Stimulated activated effector memory CD8-positive, alpha-beta T cell treated with anti-CD3 and anti-CD28 coated beads, Interleukin-12 subunit alpha, Interleukin-12 subunit beta, amount 100 ng/mL, for 72 hours (primary cell): ENCODE measurements around the gene PET100.

Source experiments
- ATAC-seq: fragments of 150-1000 bp; cut with Tn5 transposase; 2 replicates; pipeline ENCODE4 v1.10.0; 2021
- DNase-seq, 2 donors: peaks; one replicate each; pipeline ENCODE4 v3.0.0; 2021 to 2022; ENCODE audit warnings: low spot score in 2 of 2
- H3K27ac Mint-ChIP-seq: one replicate; pipeline ENCODE4 v1.8.0; 2022; ENCODE audit warnings: mild to moderate bottlenecking, mixed read lengths
- H3K36me3 Mint-ChIP-seq: one replicate; pipeline ENCODE4 v1.8.0; 2022; ENCODE audit warnings: mild to moderate bottlenecking, mixed read lengths
- H3K4me1 Mint-ChIP-seq: one replicate; pipeline ENCODE4 v1.8.0; 2022; ENCODE audit warnings: mixed read lengths
- H3K4me3 Mint-ChIP-seq: one replicate; pipeline ENCODE4 v1.8.0; 2022; ENCODE audit warnings: mild to moderate bottlenecking, mixed read lengths
- H3K9me3 Mint-ChIP-seq: one replicate; pipeline ENCODE4 v1.8.0; 2022; ENCODE audit warnings: mixed read lengths

Gene PET100

GRCh38 chr19:7674010-7675005 is 44.7 kb downstream of the PET100 start:
- peaks cover 55% of the 10 kb centered on the region for H3K4me1 Mint-ChIP-seq
- H3K4me3 Mint-ChIP-seq, result no peak overlapping the region
- H3K36me3 Mint-ChIP-seq, result peaks cover 5% of the 10 kb centered on the region
- ATAC-seq (no peak), DNase-seq (no peak)
- H3K9me3 Mint-ChIP-seq, result no peaks in the 10 kb centered on the region
- H3K27ac Mint-ChIP-seq, result no peak overlapping the region

- H3K27ac Mint-ChIP-seq, result no peak overlapping the region
- H3K4me3 Mint-ChIP-seq, result no peak overlapping the region
- no peak for DNase-seq
- peaks cover 53% of the 10 kb centered on the region for H3K4me1 Mint-ChIP-seq
- H3K36me3 Mint-ChIP-seq, result peaks cover 12% of the 10 kb centered on the region
- ATAC-seq, result no peak
- no peaks in the 10 kb centered on the region for H3K9me3 Mint-ChIP-seq
Observed at GRCh38 chr19:7676376-7676775, 46.8 kb downstream of the PET100 start.

GRCh38 chr19:7676854-7677253 is 47.3 kb downstream of the PET100 start, which contains the start of gene MCEMP1:
Gene MCEMP1 (plus strand): TSS chr19:7677090. CDS start chr19:7677121, 31 bp downstream.
- Mint-ChIP-seq H3K27ac (peak within 1 kb of the TSS; percentile 43), H3K4me3 (no peak within 1 kb of the TSS)

GRCh38 chr19:7677669-7678311 is 48.2 kb downstream of the PET100 start:
- no peaks in the 10 kb centered on the region for H3K9me3 Mint-ChIP-seq
- H3K27ac Mint-ChIP-seq, result peak overlapping the region; percentile 43
- H3K4me3 Mint-ChIP-seq, result peak overlapping the region; percentile 40
- H3K4me1 Mint-ChIP-seq, result peaks cover 64% of the 10 kb centered on the region
- no peak for DNase-seq
- H3K36me3 Mint-ChIP-seq, result peaks cover 23% of the 10 kb centered on the region
- no peak for ATAC-seq

More at GRCh38 chr19:7676854-7677253, 47.3 kb downstream of the PET100 start, which contains the start of gene MCEMP1:
- Mint-ChIP-seq H3K4me1 (peaks cover 58% of the 10 kb centered on the region), H3K9me3 (no peaks in the 10 kb centered on the region), H3K36me3 (peaks cover 16% of the 10 kb centered on the region)
- ATAC-seq (no peak), DNase-seq (no peak)

GRCh38 chr19:7678971-7679751 is 49.6 kb downstream of the PET100 start:
- peak overlapping the region; percentile 90 for H3K4me3 Mint-ChIP-seq
- H3K4me1 Mint-ChIP-seq, result peaks cover 65% of the 10 kb centered on the region
- peak overlapping the region; percentile 35 for H3K27ac Mint-ChIP-seq
- ATAC-seq (peak; percentile 82), DNase-seq (peak; percentile 14 to 63)
- peaks cover 37% of the 10 kb centered on the region for H3K36me3 Mint-ChIP-seq
- no peaks in the 10 kb centered on the region for H3K9me3 Mint-ChIP-seq

GRCh38 chr19:7679771-7680605 is 50.4 kb downstream of the PET100 start:
- peak overlapping the region; percentile 90 for H3K4me3 Mint-ChIP-seq
- ATAC-seq (no peak), DNase-seq (no peak)
- peak overlapping the region; percentile 35 for H3K27ac Mint-ChIP-seq
- peaks cover 59% of the 10 kb centered on the region for H3K4me1 Mint-ChIP-seq
- peaks cover 44% of the 10 kb centered on the region for H3K36me3 Mint-ChIP-seq
- no peaks in the 10 kb centered on the region for H3K9me3 Mint-ChIP-seq

- Mint-ChIP-seq H3K4me3 (peak within 1 kb of the TSS; percentile 90), H3K36me3 (peaks cover 50% of the 10 kb centered on the region), H3K9me3 (no peaks in the 10 kb centered on the region), H3K27ac (peak within 1 kb of the TSS; percentile 93), H3K4me1 (peaks cover 62% of the 10 kb centered on the region)
- DNase-seq, result peak; percentile 92 to 94
- ATAC-seq, result peak; percentile 56
Observed at GRCh38 chr19:7680606-7681339, 51.2 kb downstream of the PET100 start, which contains the start of gene TRAPPC5. Gene TRAPPC5 (plus strand): TSS chr19:7680833. CDS start chr19:7682254, 1,421 bp downstream.
